ENCODE results near the gene FAXDC2.
"Not testable (repeated sequence)": the region's sequence is repeated elsewhere in the genome, so short reads cannot be mapped to it uniquely, and the experiment has no call there.

Gene FAXDC2

DNA sequence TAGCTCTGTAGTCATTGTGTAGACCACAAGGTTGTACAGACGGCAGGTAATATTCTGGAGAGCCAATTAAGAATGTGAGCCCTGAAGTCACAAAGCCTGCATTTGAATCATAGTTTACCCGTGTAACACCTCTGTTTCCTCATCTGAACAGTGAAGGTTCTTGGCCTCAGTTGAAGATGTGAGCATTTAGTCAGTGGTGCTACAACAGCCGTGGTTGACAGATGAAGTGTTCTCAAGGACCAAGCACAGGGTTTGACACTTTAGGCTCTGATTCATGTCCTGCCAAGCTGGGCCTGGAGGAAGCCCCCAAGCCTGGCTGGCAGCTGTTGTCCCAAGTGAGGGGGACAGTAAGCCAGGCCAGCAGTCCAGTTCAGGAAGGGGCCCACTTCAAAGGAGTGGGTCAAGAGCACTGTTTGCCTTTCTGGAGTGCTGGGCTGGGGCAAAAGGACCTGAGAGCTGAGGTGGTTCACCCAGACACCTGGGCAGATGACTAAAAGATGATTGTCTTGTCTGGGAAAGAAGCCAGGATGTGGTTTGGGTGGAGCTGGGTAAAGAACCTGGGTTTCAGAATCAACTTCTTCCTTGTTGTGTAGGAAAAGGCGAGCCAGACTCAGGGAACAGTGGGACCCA is 20.7 kb downstream of the FAXDC2 start:
- no peak for DNase-seq

DNA sequence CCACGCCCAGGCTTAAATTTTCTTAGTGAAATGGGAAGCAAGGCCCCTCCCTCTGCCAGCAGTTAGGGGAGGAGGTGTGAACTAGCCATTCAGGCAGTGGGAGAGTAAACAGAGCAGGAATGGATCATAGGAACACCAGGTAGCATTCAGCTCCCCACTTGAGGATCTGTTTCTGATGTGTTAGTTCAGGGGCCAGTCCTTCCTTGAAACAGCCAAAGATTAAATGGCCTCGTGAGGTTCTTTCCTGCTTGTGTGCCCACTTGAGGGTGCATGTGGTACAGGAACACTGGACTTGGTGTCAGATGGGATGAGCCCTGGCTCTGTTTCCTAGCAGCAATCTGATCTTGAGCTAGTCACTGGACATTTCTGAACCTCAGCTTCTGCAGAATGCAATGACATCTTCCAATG is 21.2 kb downstream of the FAXDC2 start:
- DNase-seq = no peak

DNA sequence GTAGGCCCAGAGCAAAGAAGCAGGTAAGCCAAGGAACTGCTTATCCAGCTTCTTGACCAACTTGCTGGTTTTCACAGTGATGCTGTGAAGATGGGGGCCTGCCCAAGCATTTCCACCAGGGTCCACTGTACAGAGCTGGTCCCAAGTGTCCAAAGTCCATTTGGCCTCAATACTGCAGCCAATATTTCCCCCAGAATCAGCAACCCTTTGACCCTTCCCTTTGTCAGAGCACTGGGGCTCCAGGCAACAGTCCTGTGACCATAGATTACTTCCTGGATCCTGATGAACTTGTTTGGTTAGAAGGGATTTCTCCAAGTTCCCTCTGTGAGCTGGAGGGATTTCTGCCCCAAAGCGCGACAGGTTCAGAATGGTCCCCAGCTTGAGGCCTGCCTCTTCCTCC is 26.3 kb downstream of the FAXDC2 start:
- DNase-seq = no peak

- no peak for DNase-seq
These were observed 26.8 kb downstream of the FAXDC2 start for GRCh38 chr5:154823605-154824004.

- DNase-seq = not testable (repeated sequence)
These were observed 27.5 kb downstream of the FAXDC2 start for GRCh38 chr5:154822896-154823295.

GRCh38 chr5:154820383-154820782 is 30.0 kb downstream of the FAXDC2 start:
- no peak for DNase-seq

GRCh38 chr5:154819546-154819945 is 30.9 kb downstream of the FAXDC2 start:
- no peak for DNase-seq

DNA sequence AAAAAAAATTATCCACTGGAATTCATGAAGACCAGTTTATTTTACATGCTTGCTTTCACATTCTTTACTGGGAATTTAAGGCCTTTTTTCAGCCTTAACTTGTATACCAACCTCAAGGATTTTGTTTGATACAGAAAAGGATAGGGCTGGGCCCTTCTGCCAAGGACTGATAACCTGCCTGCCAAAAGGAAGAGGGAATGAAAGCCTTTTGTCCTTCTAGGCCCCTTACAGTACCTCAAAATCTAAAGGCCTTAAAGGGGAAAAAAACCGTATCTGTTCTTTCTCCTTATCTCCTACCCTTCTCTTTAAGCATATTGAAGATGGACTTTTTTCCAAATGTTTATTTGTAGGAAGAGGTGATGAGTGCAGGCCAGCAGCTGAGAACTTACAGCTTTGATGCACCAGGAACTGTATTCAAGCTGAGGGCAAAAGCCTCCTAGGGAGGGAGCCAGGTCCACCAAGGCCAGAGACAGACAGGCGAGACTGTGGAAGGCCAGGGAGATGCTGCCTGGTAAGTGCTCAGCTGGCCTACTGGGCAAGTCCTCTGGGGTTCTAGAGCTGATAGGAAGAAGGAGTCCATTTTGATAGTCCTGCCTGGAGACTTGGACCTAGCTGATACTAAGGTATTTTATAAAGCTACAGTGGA is 31.8 kb downstream of the FAXDC2 start:
- no peak for DNase-seq

GRCh38 chr5:154817815-154818214 is 32.6 kb downstream of the FAXDC2 start:
- no peak for DNase-seq

DNA sequence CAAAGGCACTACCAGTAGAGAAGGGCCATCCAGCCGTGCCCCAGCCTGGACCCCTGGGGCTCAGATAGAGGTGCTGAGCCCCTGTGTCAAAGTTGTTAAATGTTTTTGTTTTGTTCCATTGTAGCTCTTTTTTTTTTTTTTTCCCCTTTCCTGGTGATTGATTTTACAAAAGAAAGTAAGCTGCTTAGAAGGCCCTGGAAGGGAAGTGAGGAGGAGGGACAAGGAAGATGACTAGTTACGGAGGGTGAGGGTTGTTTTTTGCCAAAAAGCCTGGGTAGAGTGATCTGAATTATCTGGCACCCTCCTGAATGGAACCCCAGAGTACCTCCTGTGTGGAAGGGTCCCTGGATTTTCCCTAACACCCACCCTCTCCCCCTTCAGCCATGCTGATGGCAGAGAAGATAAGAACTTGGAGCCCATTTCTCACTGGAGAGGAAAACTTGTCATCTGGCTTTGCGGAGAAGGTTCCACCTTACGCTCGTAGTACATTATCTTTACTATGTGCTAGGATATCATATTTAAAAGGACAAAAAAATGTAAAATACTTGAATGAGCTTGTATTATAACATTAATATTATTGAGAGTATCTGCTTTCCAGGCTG is 33.4 kb downstream of the FAXDC2 start:
- DNase-seq = no peak

GRCh38 chr5:154815684-154816247 is 34.6 kb downstream of the FAXDC2 start:
- no peak for DNase-seq

GRCh38 chr5:154815025-154815424 is 35.4 kb downstream of the FAXDC2 start:
- no peak for DNase-seq

- DNase-seq = no peak
These were observed 36.7 kb downstream of the FAXDC2 start for GRCh38 chr5:154813736-154814135.

DNA sequence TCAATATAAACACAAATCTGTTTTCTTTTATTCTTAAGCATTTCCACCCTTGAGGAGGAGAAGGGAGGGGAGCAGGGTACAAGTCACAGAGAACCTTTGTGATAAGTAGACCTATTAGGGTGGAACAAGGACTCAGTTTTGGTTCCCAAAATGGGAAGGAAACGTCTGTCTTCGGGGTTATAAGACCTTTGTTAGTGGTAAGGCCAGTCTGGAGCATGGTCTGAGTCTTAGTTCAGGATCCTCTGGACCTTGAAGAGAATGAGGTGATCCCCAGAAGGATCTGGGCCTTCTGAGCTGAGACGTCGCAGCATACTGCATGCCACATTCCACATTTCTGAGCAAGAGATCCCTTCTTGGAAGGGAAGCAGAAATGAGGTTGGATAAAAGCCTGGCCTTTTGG is 37.2 kb downstream of the FAXDC2 start:
- no peak for DNase-seq

DNA sequence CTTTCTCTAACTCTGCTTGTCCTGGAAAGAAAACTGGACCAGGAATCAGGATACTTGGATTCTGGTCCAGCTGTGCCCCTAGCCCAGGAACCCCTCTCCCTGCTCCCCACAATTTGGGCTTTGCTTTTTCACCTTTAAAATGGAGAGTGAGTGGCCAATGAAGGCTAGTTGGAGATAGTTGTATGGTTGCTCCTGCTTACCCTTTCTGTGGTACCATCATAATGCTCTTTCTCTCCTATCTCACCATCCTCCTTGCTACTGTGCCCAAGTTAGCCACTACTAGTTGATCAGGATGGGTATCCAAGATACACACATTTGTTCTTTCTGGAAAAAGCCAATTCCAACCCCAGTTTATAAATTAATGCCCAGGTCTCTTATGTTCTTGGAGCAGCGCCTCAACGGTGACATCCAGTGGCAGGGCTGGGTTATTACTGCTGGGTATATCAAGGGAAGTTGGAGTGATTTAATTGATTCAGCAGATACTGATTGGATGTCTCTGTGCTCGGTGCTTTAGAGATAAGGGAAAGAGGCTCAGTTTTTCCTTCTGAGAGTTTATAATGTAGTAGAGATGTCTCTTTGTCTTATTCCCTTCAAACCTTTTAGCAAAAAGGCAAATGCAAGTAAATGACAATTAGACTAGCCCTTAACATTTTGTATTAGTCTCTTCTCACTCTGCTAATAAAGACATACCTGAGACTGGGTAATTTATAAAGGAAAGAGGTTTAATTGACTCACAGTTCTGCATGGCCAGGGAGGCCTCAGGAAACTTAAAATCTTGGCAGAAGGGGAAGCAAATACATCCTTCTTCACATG is 38.5 kb downstream of the FAXDC2 start:
- DNase-seq = no peak

DNA sequence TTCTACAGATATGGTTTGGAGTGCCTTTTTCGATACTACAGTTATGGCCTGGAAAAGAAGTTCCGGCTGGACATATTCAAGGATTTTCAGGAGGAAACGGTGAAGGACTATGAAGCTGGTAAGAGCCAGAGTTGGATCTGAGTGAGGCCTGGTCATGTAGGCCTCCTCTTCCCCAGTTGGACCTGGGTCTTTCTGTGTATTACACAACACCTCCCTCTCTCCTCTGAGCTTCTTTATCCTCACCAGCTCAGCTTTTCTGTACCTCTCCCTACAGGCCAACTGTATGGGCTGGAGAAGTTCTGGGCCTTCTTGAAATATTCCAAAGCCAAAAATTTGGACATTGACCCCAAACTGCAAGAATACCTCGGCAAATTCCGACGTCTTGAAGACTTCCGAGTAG is 39.2 kb downstream of the FAXDC2 start:
- no peak for DNase-seq

GRCh38 chr5:154806176-154806575 is 44.2 kb downstream of the FAXDC2 start:
- no peak for DNase-seq

DNA sequence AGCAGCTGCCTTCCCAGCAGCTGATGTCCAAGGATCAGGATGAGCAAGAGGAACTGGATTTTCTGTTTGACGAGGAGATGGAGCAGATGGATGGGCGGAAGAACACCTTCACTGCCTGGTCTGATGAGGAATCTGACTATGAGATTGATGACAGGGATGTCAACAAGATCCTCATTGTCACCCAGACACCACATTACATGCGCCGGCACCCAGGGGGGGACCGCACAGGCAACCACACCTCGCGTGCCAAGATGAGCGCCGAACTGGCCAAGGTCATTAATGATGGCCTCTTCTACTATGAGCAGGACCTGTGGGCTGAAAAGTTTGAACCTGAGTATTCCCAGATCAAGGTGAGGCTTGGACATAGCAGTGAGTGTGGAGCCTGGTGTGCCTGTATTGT is 48.4 kb downstream of the FAXDC2 start:
- no peak for DNase-seq

- DNase-seq = no peak
These were observed 49.3 kb downstream of the FAXDC2 start for GRCh38 chr5:154801083-154801482.

- no peak for DNase-seq
These were observed 49.8 kb downstream of the FAXDC2 start for GRCh38 chr5:154800582-154800981.

DNA sequence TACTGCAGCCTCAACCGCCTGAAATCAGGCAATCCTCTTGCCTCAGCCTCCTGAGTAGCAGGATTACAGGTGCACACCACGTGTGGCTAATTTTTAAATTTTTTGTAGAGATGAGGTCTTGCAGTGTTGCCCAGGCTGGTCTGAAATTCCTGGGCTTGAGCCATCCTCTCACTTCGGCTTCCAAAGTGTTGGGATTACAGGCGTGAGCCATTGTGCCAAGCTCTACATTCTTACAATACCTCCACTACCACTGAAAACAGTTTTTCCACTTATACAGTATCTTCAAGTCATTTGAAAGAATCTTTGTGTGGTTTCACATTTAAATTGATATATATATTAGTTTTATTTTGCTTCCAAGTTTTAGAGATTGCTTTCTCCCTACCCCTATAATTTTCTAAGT is 52.6 kb downstream of the FAXDC2 start:
- DNase-seq = no peak

- no peak for DNase-seq
These were observed 55.2 kb downstream of the FAXDC2 start for GRCh38 chr5:154795235-154795596.

DNA sequence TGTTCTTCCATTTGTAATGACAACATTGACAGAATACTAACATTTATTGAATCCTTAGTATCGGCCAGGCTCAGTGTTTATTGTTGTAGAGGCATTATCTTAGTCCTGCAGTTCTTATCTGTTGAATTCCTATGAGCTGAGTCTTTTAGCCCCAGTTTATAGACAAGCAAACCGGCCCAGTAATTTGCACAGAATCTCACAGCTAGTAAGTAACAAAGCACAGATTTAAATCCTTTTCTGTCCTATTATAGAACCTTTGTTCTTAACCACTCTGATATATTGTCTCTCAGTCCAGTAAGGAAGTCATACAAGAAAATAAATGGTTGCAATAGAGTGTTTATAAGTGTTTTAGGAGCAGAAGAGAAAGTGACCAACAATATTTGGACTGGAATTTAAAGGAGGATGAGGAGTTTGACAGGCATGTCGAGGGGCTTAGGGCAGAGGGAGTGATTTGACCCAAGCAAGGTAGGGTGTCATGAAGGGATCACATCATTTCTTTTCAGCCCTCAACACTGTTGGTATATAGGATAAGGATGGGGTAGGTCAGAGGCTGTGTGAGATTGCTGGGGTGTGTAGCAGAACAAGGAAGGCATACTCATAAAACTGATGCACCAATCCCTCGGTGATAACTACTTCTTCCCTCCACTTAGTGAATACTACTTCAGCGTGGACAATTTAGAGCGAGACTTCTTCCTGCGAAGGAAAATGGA is 55.7 kb downstream of the FAXDC2 start:
- no peak for DNase-seq

Measured in KG1 (cell line).